Suprapubic skin (tissue), 4 donors: ENCODE measurements around the gene L3MBTL4.

Experiments used
- CTCF ChIP-seq, 2 donors: fragments of 200-600 bp in 1 of 2; fragments of 450-650 bp in 1 of 2; sonication (generic) in 1 of 2; IDR thresholded peaks; one replicate each; pipeline ENCODE4 v1.5.1; 2016 to 2019; ENCODE audit warnings: antibody characterized with exemption in 2 of 2, mild to moderate bottlenecking in 1 of 2, moderate library complexity in 1 of 2
- EP300 ChIP-seq: sonication (generic); formaldehyde crosslinking; IDR thresholded peaks from one replicate; pipeline ENCODE4 v1.6.1; 2017; ENCODE audit warnings: antibody characterized with exemption
- POLR2AphosphoS5 ChIP-seq, 3 donors: sonication (generic); formaldehyde crosslinking; IDR thresholded peaks; one replicate each; pipeline ENCODE4 v1.6.1; 2017; ENCODE audit warnings: antibody characterized with exemption in 3 of 3

- no peak for TF ChIP-seq CTCF (IDR thresholded peaks at IDR 0.05)
- no peak for TF ChIP-seq POLR2AphosphoS5 (IDR thresholded peaks at IDR 0.05)
- TF ChIP-seq EP300 = no peak
Measured at GRCh38 chr18:6158958-6159357, 255.8 kb downstream of the L3MBTL4 start.
